Ectodermal cell (in vitro differentiated cells): ENCODE data around the gene PATZ1.

Experiments
- H3K27ac ChIP-seq: 2 replicates; pipeline ENCODE4 v1.7.0; 2013; ENCODE audit warnings: mild to moderate bottlenecking, low read depth, low read length; ENCODE audit not compliant: insufficient read depth, poor library complexity, severe bottlenecking
- H3K27me3 ChIP-seq: 2 replicates; pipeline ENCODE4 v1.7.0; 2013; ENCODE audit warnings: mild to moderate bottlenecking, low read length; ENCODE audit not compliant: insufficient read depth, control insufficient read depth, poor library complexity, severe bottlenecking
- H3K36me3 ChIP-seq: one replicate; pipeline ENCODE4 v1.7.0; 2013; ENCODE audit warnings: low read length; ENCODE audit not compliant: control insufficient read depth, insufficient read depth
- H3K4me1 ChIP-seq: one replicate; pipeline ENCODE4 v1.7.0; 2013; ENCODE audit warnings: low read length; ENCODE audit not compliant: control insufficient read depth, insufficient read depth
- H3K4me3 ChIP-seq: 2 replicates; pipeline ENCODE4 v1.7.0; 2013; ENCODE audit warnings: low read depth, low read length, control low read depth; ENCODE audit not compliant: insufficient read depth
- H3K9me3 ChIP-seq: 2 replicates; pipeline ENCODE4 v1.7.0; 2013; ENCODE audit warnings: mild to moderate bottlenecking, low read length, moderate library complexity; ENCODE audit not compliant: control insufficient read depth
- WGBS, 2 experiments: methylation state at CpG; one replicate each; pipeline ENCODE4 v1.1.7; 2013; ENCODE audit warnings: missing lambda C conversion rate in 2 of 2; 5-methylcytosine and 5-hydroxymethylcytosine counted together

PATZ1 gene

DNA sequence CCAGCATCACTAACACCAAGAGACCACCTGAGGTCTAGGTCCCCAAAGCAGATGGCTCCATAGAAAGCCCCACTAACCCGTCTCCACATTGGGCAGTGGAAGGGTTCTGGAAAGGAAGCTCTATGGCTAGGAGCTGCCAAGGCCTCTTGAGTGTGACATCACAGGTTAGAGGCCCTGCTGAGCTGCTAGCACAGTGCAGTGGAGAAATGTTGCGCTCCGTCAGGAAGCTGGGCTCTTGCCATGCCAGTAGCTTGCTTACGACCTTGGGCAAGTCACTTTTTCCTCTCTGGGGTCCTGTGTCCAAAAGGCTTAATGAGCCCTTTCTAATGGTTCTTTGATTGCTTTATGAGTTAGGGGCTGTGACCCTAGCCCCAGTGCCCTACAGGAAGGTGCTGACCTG, 64.4 kb downstream of the PATZ1 start:
- Histone ChIP-seq H3K9me3 (no peaks in the 10 kb centered on the region), H3K4me1 (peaks cover 3% of the 10 kb centered on the region), H3K27ac (no peak overlapping the region), H3K27me3 (no peaks in the 10 kb centered on the region), H3K36me3 (peaks cover 2% of the 10 kb centered on the region), H3K4me3 (no peak overlapping the region)
- WGBS, 2 experiments, result 81 to 89% methylated on average over 4 of the region's 4 CpGs

DNA sequence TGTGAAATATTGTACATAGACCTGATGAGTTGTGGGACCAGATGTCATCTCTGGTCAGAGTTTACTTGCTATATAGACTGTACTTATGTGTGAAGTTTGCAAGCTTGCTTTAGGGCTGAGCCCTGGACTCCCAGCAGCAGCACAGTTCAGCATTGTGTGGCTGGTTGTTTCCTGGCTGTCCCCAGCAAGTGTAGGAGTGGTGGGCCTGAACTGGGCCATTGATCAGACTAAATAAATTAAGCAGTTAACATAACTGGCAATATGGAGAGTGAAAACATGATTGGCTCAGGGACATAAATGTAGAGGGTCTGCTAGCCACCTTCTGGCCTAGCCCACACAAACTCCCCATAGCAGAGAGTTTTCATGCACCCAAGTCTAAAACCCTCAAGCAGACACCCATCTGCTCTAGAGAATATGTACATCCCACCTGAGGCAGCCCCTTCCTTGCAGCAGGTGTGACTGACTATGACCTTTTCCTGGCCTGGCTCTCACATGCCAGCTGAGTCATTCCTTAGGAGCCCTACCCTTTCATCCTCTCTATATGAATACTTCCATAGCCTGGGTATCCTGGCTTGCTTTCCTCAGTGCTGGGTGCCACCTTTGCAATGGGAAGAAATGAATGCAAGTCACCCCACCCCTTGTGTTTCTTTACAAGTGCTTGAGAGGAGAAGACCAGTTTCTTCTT, 66.2 kb downstream of the PATZ1 start:
- Histone ChIP-seq H3K27me3 (no peaks in the 10 kb centered on the region), H3K4me1 (peaks cover 2% of the 10 kb centered on the region), H3K4me3 (no peak overlapping the region), H3K27ac (no peak overlapping the region), H3K9me3 (no peaks in the 10 kb centered on the region), H3K36me3 (peaks cover 12% of the 10 kb centered on the region)

DNA sequence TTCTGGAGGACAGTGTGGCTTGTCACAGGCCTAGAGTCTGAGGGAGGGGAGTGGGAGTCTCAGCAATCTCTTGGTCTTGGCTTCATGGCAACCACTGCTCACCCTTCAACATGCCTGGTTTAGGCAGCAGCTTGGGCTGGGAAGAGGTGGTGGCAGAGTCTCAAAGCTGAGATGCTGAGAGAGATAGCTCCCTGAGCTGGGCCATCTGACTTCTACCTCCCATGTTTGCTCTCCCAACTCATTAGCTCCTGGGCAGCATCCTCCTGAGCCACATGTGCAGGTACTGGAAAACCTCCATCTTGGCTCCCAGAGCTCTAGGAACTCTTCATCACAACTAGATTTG, 66.8 kb downstream of the PATZ1 start:
- H3K9me3 ChIP-seq, result no peaks in the 10 kb centered on the region
- peaks cover 19% of the 10 kb centered on the region for H3K36me3 ChIP-seq
- no peaks in the 10 kb centered on the region for H3K27me3 ChIP-seq
- no peak overlapping the region for H3K27ac ChIP-seq
- H3K4me3 ChIP-seq, result no peak overlapping the region
- no peaks in the 10 kb centered on the region for H3K4me1 ChIP-seq

DNA sequence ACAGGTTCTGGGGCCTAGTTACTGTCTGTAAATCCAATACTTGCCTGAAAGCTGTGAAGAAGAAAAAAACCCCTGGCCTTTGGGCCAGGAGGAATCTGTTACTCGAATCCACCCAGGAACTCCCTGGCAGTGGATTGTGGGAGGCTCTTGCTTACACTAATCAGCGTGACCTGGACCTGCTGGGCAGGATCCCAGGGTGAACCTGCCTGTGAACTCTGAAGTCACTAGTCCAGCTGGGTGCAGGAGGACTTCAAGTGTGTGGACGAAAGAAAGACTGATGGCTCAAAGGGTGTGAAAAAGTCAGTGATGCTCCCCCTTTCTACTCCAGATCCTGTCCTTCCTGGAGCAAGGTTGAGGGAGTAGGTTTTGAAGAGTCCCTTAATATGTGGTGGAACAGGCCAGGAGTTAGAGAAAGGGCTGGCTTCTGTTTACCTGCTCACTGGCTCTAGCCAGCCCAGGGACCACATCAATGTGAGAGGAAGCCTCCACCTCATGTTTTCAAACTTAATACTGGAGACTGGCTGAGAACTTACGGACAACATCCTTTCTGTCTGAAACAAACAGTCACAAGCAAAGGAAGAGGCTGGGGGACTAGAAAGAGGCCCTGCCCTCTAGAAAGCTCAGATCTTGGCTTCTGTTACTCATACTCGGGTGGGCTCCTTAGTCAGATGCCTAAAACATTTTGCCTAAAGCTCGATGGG, 67.4 kb downstream of the PATZ1 start:
- Histone ChIP-seq H3K4me3 (no peak overlapping the region), H3K36me3 (peaks cover 23% of the 10 kb centered on the region)
- 94 to 96% methylated on average over 6 of the region's 6 CpGs for WGBS, 2 experiments

DNA sequence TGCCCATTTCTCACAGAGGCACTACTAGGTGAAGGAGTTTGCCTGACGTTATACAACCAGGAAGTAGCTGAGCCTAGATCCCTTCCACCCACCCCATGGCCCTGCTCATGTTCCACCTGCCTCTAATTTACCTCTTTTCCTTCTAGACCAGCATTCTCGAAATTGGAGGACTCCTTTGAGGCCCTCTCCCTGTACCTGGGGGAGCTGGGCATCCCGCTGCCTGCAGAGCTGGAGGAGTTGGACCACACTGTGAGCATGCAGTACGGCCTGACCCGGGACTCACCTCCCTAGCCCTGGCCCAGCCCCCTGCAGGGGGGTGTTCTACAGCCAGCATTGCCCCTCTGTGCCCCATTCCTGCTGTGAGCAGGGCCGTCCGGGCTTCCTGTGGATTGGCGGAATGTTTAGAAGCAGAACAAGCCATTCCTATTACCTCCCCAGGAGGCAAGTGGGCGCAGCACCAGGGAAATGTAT, 68.0 kb downstream of the PATZ1 start:
- Histone ChIP-seq H3K4me1 (no peaks in the 10 kb centered on the region), H3K36me3 (peaks cover 23% of the 10 kb centered on the region)
- 82 to 88% methylated on average over 9 of the region's 9 CpGs for WGBS, 2 experiments

More for the DNA sequence above, 67.4 kb downstream of the PATZ1 start:
- Histone ChIP-seq H3K27ac (no peak overlapping the region), H3K9me3 (no peaks in the 10 kb centered on the region), H3K4me1 (no peaks in the 10 kb centered on the region), H3K27me3 (no peaks in the 10 kb centered on the region)

DNA sequence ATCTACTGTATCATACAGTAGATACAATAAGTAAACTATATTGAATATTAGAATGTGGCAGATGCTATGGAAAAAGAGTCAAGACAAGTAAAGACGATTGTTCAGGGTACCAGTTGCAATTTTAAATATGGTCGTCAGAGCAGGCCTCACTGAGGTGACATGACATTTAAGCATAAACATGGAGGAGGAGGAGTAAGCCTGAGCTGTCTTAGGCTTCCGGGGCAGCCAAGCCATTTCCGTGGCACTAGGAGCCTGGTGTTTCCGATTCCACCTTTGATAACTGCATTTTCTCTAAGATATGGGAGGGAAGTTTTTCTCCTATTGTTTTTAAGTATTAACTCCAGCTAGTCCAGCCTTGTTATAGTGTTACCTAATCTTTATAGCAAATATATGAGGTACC, 68.4 kb downstream of the PATZ1 start:
- Histone ChIP-seq H3K9me3 (no peaks in the 10 kb centered on the region), H3K4me3 (no peak overlapping the region), H3K27me3 (no peaks in the 10 kb centered on the region), H3K4me1 (no peaks in the 10 kb centered on the region), H3K36me3 (peaks cover 23% of the 10 kb centered on the region), H3K27ac (no peak overlapping the region)
- WGBS, 2 experiments, result 95 to 97% methylated on average over 5 of the region's 5 CpGs

More for the DNA sequence above, 68.0 kb downstream of the PATZ1 start:
- Histone ChIP-seq H3K27ac (no peak overlapping the region), H3K4me3 (no peak overlapping the region), H3K9me3 (no peaks in the 10 kb centered on the region), H3K27me3 (no peaks in the 10 kb centered on the region)

DNA sequence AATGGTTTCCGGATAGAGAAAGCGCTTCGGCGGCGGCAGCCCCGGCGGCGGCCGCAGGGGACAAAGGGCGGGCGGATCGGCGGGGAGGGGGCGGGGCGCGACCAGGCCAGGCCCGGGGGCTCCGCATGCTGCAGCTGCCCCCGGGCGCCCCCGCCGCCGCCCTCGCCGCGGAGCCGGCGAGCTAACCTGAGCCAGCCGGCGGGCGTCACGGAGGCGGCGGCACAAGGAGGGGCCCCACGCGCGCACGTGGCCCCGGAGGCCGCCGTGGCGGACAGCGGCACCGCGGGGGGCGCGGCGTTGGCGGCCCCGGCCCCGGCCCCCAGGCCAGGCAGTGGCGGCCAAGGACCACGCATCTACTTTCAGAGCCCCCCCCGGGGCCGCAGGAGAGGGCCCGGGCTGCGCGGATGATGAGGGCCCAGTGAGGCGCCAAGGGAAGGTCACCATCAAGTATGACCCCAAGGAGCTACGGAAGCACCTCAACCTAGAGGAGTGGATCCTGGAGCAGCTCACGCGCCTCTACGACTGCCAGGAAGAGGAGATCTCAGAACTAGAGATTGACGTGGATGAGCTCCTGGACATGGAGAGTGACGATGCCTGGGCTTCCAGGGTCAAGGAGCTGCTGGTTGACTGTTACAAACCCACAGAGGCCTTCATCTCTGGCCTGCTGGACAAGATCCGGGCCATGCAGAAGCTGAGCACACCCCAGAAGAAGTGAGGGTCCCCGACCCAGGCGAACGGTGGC, 69.5 kb downstream of the PATZ1 start:
- H3K9me3 ChIP-seq, result no peaks in the 10 kb centered on the region
- no peaks in the 10 kb centered on the region for H3K27me3 ChIP-seq
- peaks cover 23% of the 10 kb centered on the region for H3K36me3 ChIP-seq
- no peak overlapping the region for H3K4me3 ChIP-seq
- 96% methylated on average over 69 of the region's 69 CpGs for WGBS, 2 experiments
- no peaks in the 10 kb centered on the region for H3K4me1 ChIP-seq
- no peak overlapping the region for H3K27ac ChIP-seq
